SK-N-SH (cell line): ENCODE results near the gene TSR2.

Source experiments
- EZH2phosphoT487 ChIP-seq: fragments of 200-600 bp; sonication (generic); IDR thresholded peaks from 2 replicates; pipeline ENCODE4 v1.6.1; 2017; ENCODE audit warnings: low read depth, mixed run types, mild to moderate bottlenecking, antibody characterized with exemption, moderate library complexity, borderline replicate concordance
- MEF2A ChIP-seq: IDR thresholded peaks from 2 replicates; pipeline ENCODE4 v1.4.0; 2012; ENCODE audit warnings: low read depth, borderline replicate concordance
- NFIC ChIP-seq: IDR thresholded peaks from 2 replicates; pipeline ENCODE4 v1.4.0; 2012; ENCODE audit warnings: borderline replicate concordance
- POLR2AphosphoS5 ChIP-seq: IDR thresholded peaks from 2 replicates; pipeline ENCODE4 v1.6.1; 2012; ENCODE audit warnings: low read depth, low read length
- RXRA ChIP-seq: IDR thresholded peaks from 2 replicates; pipeline ENCODE4 v1.4.0; 2012; ENCODE audit warnings: low read depth, mild to moderate bottlenecking, borderline replicate concordance
- SIN3A ChIP-seq: IDR thresholded peaks from 2 replicates; pipeline ENCODE4 v1.6.1; 2012; ENCODE audit warnings: low read depth, mild to moderate bottlenecking, low read length, moderate library complexity, borderline replicate concordance
- YY1 ChIP-seq: IDR thresholded peaks from 2 replicates; pipeline ENCODE4 v1.4.0; 2012; ENCODE audit warnings: low read depth, mild to moderate bottlenecking
- TF ChIP-seq, protein P1 (sequence below): IDR thresholded peaks from 2 replicates; pipeline ENCODE4 v1.4.0; 2012; ENCODE audit warnings: low read depth, borderline replicate concordance

DNA sequence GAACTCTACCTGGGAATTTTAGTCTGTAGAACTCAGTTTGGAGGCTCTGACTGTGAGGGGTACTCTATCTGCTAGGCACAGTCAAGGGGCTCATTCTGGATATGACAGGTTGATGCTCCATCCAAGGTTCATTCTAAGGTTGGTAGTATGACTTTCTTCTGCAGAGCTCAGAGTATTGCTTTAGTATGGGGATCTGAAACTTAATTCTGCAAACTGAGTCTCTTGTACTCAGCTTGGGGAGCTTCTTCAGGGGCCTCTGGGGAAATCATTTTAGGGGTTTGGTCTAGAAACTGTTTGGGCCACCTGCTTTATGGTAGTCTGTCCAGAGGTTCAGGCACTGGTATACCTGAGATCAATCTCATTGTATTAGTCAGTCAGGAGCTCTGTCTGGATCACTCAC lies 9.7 kb upstream of the TSR2 start:
- no peak for TF ChIP-seq EZH2phosphoT487
- no peak for TF ChIP-seq YY1
- no peak for TF ChIP-seq MEF2A
- TF ChIP-seq RXRA: no peak
- no peak for TF ChIP-seq NFIC
- TF ChIP-seq SIN3A: no peak
- TF ChIP-seq, protein P1, sequence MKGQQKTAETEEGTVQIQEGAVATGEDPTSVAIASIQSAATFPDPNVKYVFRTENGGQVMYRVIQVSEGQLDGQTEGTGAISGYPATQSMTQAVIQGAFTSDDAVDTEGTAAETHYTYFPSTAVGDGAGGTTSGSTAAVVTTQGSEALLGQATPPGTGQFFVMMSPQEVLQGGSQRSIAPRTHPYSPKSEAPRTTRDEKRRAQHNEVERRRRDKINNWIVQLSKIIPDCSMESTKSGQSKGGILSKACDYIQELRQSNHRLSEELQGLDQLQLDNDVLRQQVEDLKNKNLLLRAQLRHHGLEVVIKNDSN: no peak
- no peak for TF ChIP-seq POLR2AphosphoS5
